HG03354 (cell line): ENCODE data around the gene POTEF.
"Not testable (repeated sequence)": the region's sequence is repeated elsewhere in the genome, so short reads cannot be mapped to it uniquely, and the experiment has no call there.

Experiments
- ATAC-seq: cut with Tn5 transposase; IDR thresholded peaks from one replicate; pipeline ENCODE4 v1.9.1; 2021; ENCODE audit warnings: mild to moderate bottlenecking; ENCODE audit not compliant: unreplicated experiment, poor library complexity, severe bottlenecking

The POTEF gene

DNA sequence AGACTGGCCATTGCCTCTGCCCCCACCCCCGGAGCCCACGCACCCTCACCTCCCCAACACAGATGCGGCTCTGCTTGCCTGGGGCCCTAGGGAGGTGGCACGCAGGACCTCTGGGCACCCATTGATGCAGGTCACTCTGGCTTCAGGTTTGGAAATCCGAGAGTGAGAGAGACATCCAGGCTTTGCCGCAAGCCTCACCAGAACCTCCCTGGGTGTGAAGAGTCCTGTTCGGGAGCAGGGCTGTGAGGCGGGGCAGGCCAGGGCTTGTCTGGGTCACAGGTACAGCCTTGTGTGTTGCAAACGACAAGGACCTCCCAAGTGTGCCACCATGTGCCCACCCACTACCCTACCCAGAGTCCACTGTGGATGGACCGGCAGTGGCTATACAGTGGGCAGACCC is 7.5 kb upstream of the POTEF start:
- not testable (repeated sequence) for ATAC-seq

DNA sequence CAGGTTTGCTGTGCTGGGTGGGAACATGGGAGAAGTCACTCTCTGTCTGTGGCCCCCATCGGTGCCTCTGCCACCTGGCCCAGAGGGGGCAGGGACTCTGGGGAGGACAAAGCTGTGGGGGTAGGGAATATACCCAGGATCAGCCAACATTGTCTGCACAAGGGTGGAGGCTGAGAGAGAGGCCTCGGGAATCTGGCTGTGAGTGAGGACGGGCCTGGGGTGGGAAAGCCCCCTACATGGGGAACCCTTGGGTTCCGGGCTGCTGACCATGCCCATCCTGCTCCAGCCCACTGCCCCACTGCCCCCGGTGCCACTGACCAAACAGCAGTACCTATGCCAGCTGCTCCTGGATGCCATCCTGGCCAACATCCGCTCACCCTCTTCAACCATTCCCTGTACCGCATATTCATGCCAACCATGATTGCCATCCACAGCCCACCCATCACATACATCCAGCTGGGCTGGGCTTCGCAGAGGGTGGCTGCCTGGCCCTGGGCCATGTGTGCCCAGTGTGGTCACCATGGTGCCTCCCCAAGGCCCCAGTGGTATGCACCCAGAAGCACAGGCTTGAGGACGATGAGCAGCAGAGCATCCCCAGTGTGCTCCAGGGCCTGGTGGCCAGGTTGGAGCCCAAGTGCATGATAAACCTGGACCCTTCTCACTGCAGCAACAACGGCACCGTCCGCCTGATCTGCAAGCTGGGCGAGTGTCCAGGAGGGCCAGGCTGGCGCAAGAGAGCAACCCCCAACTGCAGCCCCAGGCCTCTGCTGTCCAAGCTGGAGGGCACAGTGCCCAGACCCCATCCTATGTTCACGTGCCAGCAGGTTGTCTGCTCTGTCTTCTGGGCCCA is 6.9 kb upstream of the POTEF start:
- no peak for ATAC-seq

DNA sequence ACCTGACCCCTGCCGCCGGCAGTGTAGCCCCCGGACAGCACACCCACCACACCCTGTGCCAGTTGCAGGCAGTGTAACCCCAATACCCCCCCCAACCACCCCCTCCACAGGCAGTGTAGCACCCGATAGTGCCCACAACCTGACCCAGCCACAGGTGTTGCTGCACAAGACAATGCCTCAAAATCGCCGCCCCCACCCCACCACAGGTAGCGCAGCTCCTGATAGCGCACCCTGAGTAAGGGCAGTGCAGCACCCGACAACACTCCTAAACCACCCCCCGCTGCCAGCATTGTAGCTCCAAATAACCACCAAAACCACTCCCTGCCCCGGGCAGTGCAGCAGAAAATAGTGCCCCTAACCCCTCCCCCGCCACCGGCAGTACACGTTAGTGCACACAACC is 558 bp downstream of the POTEF start:
- ATAC-seq: not testable (repeated sequence)

DNA sequence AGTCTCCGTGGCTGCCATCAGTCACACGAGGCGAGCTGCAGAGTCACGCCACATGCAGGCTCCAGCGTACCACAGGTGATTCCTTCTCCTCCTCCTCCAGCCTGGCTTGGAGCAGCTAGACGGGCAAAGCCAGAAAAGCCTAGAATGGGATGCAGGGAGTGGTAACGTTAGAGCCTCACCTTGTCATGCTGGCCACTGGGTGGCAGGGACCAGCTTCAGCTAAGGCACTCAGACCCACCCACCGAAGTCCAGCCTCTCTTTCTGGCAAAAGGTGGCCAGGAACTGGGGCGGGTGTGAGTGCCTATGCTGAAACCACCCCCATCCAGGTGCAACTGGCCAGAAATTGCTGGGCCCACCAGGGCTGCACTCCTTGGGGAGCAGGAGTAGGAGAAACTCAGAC is 1.3 kb downstream of the POTEF start:
- ATAC-seq: not testable (repeated sequence)

GRCh38 chr2:130120924-130121323 is 8.1 kb downstream of the POTEF start:
- ATAC-seq: not testable (repeated sequence)

GRCh38 chr2:130102597-130103363 is 26.2 kb downstream of the POTEF start:
- not testable (repeated sequence) for ATAC-seq

DNA sequence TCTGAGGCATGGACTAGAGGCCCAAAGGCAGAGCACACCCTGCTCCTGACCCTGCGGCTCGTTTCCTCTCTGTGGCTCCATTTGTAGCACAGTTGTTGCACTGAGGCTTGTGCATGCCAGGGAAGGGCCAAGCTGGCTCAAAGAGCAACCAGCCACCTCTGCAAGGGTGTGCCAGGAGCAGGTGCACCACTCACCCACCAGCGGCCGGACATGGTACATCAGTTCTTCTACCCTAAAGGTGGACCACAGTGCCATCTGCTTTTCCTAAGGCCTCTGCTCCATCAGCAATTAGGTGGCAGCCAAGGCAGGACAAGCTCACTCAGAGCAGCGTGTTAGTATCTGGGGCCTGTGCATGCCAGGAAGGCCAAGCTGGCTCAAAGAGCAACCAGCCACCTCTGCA is 66.4 kb downstream of the POTEF start:
- not testable (repeated sequence) for ATAC-seq

- ATAC-seq: not testable (repeated sequence)
Observed at GRCh38 chr2:130059982-130060381, 69.0 kb downstream of the POTEF start.

DNA sequence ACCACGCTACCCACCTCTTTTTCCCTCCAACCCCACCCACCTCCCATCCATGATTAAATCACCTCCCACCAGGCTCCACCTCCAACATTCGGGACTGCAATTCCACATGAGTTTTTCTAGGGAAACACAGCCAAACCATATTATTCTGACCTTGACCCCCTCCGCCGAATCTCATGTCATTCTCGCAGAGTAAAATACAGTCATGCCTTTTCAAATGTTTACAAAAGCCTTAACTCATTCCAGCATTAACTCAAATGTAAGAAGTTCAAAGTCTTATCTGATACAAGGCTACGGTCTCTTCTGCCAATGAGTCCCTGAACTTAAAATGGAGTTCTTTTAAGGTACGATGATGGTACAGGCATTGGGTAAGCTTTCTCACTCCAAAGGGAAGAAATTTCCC is 72.7 kb downstream of the POTEF start:
- not testable (repeated sequence) for ATAC-seq

DNA sequence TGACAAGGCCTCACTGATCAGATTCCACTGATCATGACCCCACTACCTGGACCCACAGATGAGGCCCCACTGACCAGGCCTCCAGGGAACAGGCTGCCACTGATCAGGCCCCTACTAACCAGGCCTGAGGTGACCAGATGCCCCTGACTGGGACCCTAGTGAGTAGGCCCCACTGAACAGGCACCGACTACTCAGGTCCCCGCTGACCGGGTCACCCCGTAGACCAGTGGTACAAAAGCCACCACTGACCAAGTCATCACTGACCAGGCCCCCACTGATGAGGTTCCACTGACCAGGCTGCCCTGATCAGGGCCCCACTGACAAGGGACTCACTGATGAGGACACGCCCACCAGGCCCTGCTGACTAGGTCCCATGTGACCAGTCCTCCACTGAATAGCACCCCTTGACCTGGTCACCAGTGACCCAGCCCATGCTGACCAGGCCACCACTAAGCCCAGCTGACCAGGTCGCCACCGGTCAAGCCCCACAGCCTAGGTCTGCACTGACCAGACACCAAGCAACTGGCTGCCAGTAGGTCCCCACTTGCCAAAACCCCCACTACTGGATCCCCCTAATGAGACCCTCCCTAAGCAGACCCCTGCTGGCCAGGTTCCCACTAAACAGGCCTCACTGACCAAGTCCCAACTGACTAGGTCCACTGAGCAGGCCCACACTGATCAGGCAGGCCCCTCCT is 75.7 kb downstream of the POTEF start:
- ATAC-seq: not testable (repeated sequence)

GRCh38 chr2:130052376-130052775 is 76.6 kb downstream of the POTEF start:
- not testable (repeated sequence) for ATAC-seq

DNA sequence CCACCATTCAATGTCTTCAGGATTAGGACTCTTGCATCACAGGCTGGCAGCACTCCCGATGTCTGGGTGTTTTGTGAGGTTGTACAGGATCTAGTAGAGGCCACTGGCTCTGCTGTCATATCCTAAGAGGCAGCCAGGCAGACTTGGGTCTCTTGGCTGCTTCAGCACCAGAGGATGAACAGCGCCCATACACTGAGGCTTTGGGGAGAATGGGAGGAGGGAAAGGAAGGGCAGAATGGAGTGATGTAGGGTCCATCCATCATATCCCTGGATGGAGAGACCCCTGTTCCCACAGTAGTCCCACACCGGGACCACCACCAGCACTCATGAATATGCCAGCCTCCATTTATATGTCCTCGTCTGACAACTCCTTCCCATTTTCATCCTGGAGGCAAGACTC is 80.6 kb downstream of the POTEF start:
- not testable (repeated sequence) for ATAC-seq

- not testable (repeated sequence) for ATAC-seq
Observed at GRCh38 chr2:130038265-130038603, 90.8 kb downstream of the POTEF start.

- ATAC-seq: not testable (repeated sequence)
Observed at GRCh38 chr2:130025931-130026330, 103.1 kb downstream of the POTEF start.
